Right cardiac atrium (tissue), 5 donors: ENCODE measurements around the gene PHLPP1. TPM values are rescaled to one million over a fixed set of nuclear protein-coding genes. Genes with fewer than 3 reads are reported as not detected.

Experiments
- ATAC-seq, 2 donors: fragments of 200-7000 bp; cut with Tn5 transposase; one replicate each; pipeline versions ENCODE4 v1.8.0 to v1.9.1; 2020; ENCODE audit warnings: moderate library complexity in 2 of 2, mild to moderate bottlenecking in 1 of 2
- DNase-seq, 3 donors: peaks; one replicate each; pipeline ENCODE4 v3.0.0-alpha.2; 2020
- H3K27ac ChIP-seq: one replicate; pipeline ENCODE4 v1.5.1; 2013; ENCODE audit warnings: mild to moderate bottlenecking, low read length, control low read depth, moderate library complexity
- H3K27me3 ChIP-seq: one replicate; pipeline ENCODE4 v1.6.1; 2013; ENCODE audit not compliant: control insufficient read depth, insufficient read depth
- H3K4me1 ChIP-seq: one replicate; pipeline ENCODE4 v1.6.1; 2013; ENCODE audit warnings: low read length; ENCODE audit not compliant: control insufficient read depth, insufficient read depth
- H3K4me3 ChIP-seq: one replicate; pipeline ENCODE4 v1.5.1; 2013; ENCODE audit warnings: low read length, control low read depth
- H3K9me3 ChIP-seq: one replicate; pipeline ENCODE4 v1.6.1; 2013; ENCODE audit warnings: low read length; ENCODE audit not compliant: control insufficient read depth
- WGBS: extraction: QIAGEN DNeasy Blood & Tissue Kit; methylation state at CpG from one replicate; pipeline ENCODE4 v1.1.7; 2013; 5-methylcytosine and 5-hydroxymethylcytosine counted together
- intact Hi-C, 4 donors: fragments of 100-400 bp; cut with DNase I; formaldehyde crosslinking; loops; one replicate each; pipeline versions ENCODE4 v1.11.0 to v1.14.0; 2022 to 2023
- polyA plus RNA-seq: library from polyadenylated mRNA; stranded (reverse); fragments of 200-250 nt; gene quantifications from one replicate; pipeline ENCODE4 v1.2.3, GENCODE V29; 2013
- total RNA-seq, 4 donors: library from RNA; stranded (reverse); fragmentation: NEBNext Ultra II Directional; extraction: Animal tissue kit (Norgen Biotek cat#: 25700); gene quantifications; one replicate each; pipeline ENCODE4 v1.2.1, GENCODE V29; 2021
- donor health status: healthy with polysubstance abuse.
- donor health status: DM: no; HTN: yes; CAD: no.
- donor health status: DM: no; HTN: no; CAD: no.
- donor health status: DM: no; HTN: yes; CAD: no; lungs with severe emphysema.
- donor health status: DM: yes; HTN: yes; CAD: no.

PHLPP1 gene
- total and polyA plus RNA-seq, 5 donors: 1.7 to 6.4 (median 4.9) TPM

- DNase-seq: no peak
- WGBS: 4% methylated on average over 16 of the region's 16 CpGs
- Histone ChIP-seq H3K27me3 (no peaks in the 10 kb centered on the region), H3K27ac (no peak overlapping the region), H3K9me3 (no peaks in the 10 kb centered on the region), H3K4me3 (peak overlapping the region; percentile 90), H3K4me1 (no peaks in the 10 kb centered on the region)
- intact Hi-C loops: loop anchor here in 3 of 4 donors (5.0 to 10.0 kb wide), 4 partner anchors 85 to 267 kb away; no protein-coding TSS in a partner anchor
- ATAC-seq: no peak
Measured at GRCh38 chr18:62717169-62717924, 2.0 kb downstream of the PHLPP1 start.

- Histone ChIP-seq H3K27me3 (no peaks in the 10 kb centered on the region), H3K4me1 (no peaks in the 10 kb centered on the region), H3K9me3 (no peaks in the 10 kb centered on the region), H3K4me3 (peak overlapping the region; percentile 90), H3K27ac (no peak overlapping the region)
- intact Hi-C loops: loop anchor here in 3 of 4 donors (5.0 to 10.0 kb wide), 4 partner anchors 84 to 267 kb away; no protein-coding TSS in a partner anchor
- no peak for ATAC-seq
- 45% methylated on average over 7 of the region's 7 CpGs for WGBS
- no peak for DNase-seq
Measured at GRCh38 chr18:62717925-62718800, 2.8 kb downstream of the PHLPP1 start.

GRCh38 chr18:62720048-62720447 lies 4.7 kb downstream of the PHLPP1 start:
- no peak overlapping the region for H3K27ac ChIP-seq
- 50% methylated on average over 4 of the region's 4 CpGs for WGBS
- intact Hi-C loops: no loop called here
- no peaks in the 10 kb centered on the region for H3K27me3 ChIP-seq
- ATAC-seq: no peak
- H3K9me3 ChIP-seq: no peaks in the 10 kb centered on the region
- DNase-seq: no peak
- no peak overlapping the region for H3K4me3 ChIP-seq
- H3K4me1 ChIP-seq: peaks cover 3% of the 10 kb centered on the region

GRCh38 chr18:62720766-62721613 lies 5.6 kb downstream of the PHLPP1 start:
- intact Hi-C loops: no loop called here
- Histone ChIP-seq H3K27me3 (no peaks in the 10 kb centered on the region), H3K9me3 (no peaks in the 10 kb centered on the region), H3K4me3 (no peak overlapping the region), H3K4me1 (peaks cover 3% of the 10 kb centered on the region), H3K27ac (no peak overlapping the region)
- DNase-seq (no peak), ATAC-seq (no peak)
- WGBS: 84% methylated on average over 12 of the region's 12 CpGs

GRCh38 chr18:62721839-62722795 lies 6.8 kb downstream of the PHLPP1 start:
- Histone ChIP-seq H3K9me3 (no peaks in the 10 kb centered on the region), H3K27me3 (no peaks in the 10 kb centered on the region), H3K4me1 (peaks cover 3% of the 10 kb centered on the region), H3K27ac (no peak overlapping the region), H3K4me3 (no peak overlapping the region)
- 71% methylated on average over 8 of the region's 8 CpGs for WGBS
- intact Hi-C loops: no loop called here
- no peak for ATAC-seq
- no peak for DNase-seq

- Histone ChIP-seq H3K4me1 (peaks cover 3% of the 10 kb centered on the region), H3K27me3 (no peaks in the 10 kb centered on the region), H3K9me3 (no peaks in the 10 kb centered on the region), H3K4me3 (no peak overlapping the region), H3K27ac (no peak overlapping the region)
- ATAC-seq: peak in 1 of 2 donors; percentile 56
- no peak for DNase-seq
- intact Hi-C loops: no loop called here
- 62% methylated on average over 5 of the region's 5 CpGs for WGBS
Measured at GRCh38 chr18:62723666-62724281, 8.4 kb downstream of the PHLPP1 start.

GRCh38 chr18:62725896-62726295 lies 10.6 kb downstream of the PHLPP1 start:
- Histone ChIP-seq H3K27ac (no peak overlapping the region), H3K4me3 (no peak overlapping the region), H3K4me1 (peaks cover 3% of the 10 kb centered on the region), H3K9me3 (no peaks in the 10 kb centered on the region), H3K27me3 (no peaks in the 10 kb centered on the region)
- DNase-seq: no peak
- ATAC-seq: no peak
- 83% methylated on average over 3 of the region's 3 CpGs for WGBS
- intact Hi-C loops: no loop called here

- H3K27ac ChIP-seq: no peak overlapping the region
- no peak overlapping the region for H3K4me3 ChIP-seq
- no peaks in the 10 kb centered on the region for H3K9me3 ChIP-seq
- H3K27me3 ChIP-seq: no peaks in the 10 kb centered on the region
- no peak for DNase-seq
- no peak for ATAC-seq
- H3K4me1 ChIP-seq: peaks cover 3% of the 10 kb centered on the region
- intact Hi-C loops: no loop called here
- WGBS: 97% methylated on average over 2 of the region's 2 CpGs
Measured at GRCh38 chr18:62728254-62728653, 12.9 kb downstream of the PHLPP1 start.

- Histone ChIP-seq H3K4me3 (no peak overlapping the region), H3K9me3 (no peaks in the 10 kb centered on the region), H3K27me3 (no peaks in the 10 kb centered on the region), H3K27ac (no peak overlapping the region), H3K4me1 (no peaks in the 10 kb centered on the region)
- WGBS: 93% methylated on average over 13 of the region's 13 CpGs
- intact Hi-C loops: no loop called here
- DNase-seq (no peak), ATAC-seq (no peak)
Measured at GRCh38 chr18:62729487-62730386, 14.4 kb downstream of the PHLPP1 start.
